ENCODE results near the gene VMO1.

- TF ChIP-seq CTCF (IDR thresholded peaks at IDR 0.05 in 2 of 3, conservative IDR thresholded peaks at IDR 0.05 in 1 of 3; ENCODE audit: insufficient read depth in 2 of 3, low read depth in 1 of 3, low read length in 3 of 3), result peak; percentile 61 to 75 (median 72)
- no peak for TF ChIP-seq MAX (CRISPR knock-in tag; IDR thresholded peaks at IDR 0.05)
- peak in 1 of 2 experiments; percentile 37; a peak in 2 of 4 replicates for TF ChIP-seq RAD21 (CRISPR knock-in tag; conservative IDR thresholded peaks at IDR 0.05 in 1 of 2, IDR thresholded peaks at IDR 0.05 in 1 of 2)
- TF ChIP-seq CHD2 (IDR thresholded peaks at IDR 0.05; ENCODE audit: low read depth, low read length), result no peak
- TF ChIP-seq RNF219 (CRISPR knock-in tag; IDR thresholded peaks at IDR 0.05), result no peak
- no peak for TF ChIP-seq EP300 (IDR thresholded peaks at IDR 0.05; ENCODE audit: low read length)
- no peak for TF ChIP-seq CBX5 (IDR thresholded peaks at IDR 0.05; ENCODE audit: borderline replicate concordance, low read depth)
- TF ChIP-seq ZNF133 (CRISPR knock-in tag; IDR thresholded peaks at IDR 0.05), result no peak
- TF ChIP-seq ARNT (IDR thresholded peaks at IDR 0.05), result no peak
These were observed 29.0 kb upstream of the VMO1 start for GRCh38 chr17:4815043-4815675.
